IPS-18c (cell line): ENCODE measurements around the gene HSF2BP.
A peak's percentile ranks its signal among the peaks of the same experiment; 100 is the strongest.
"Not testable (repeated sequence)": the region's sequence is repeated elsewhere in the genome, so short reads cannot be mapped to it uniquely, and the experiment has no call there.

ENCODE experiments used
- H3K4me3 ChIP-seq: 2 replicates; pipeline ENCODE4 v1.7.0; 2013; ENCODE audit warnings: low read depth, mild to moderate bottlenecking, low read length, moderate library complexity; ENCODE audit not compliant: insufficient read depth
- H3K9me3 ChIP-seq: one replicate; pipeline ENCODE4 v1.6.1; 2013; ENCODE audit warnings: mild to moderate bottlenecking, low read length, moderate library complexity; ENCODE audit not compliant: control insufficient read depth, insufficient read depth

HSF2BP gene

GRCh38 chr21:43658769-43659135, 536 bp downstream of the HSF2BP start:
- no peaks in the 10 kb centered on the region for H3K9me3 ChIP-seq
- peak overlapping the region; percentile 96; the same call in 1 of the 2 replicates for H3K4me3 ChIP-seq

- no peak overlapping the region for H3K4me3 ChIP-seq
- no peaks in the 10 kb centered on the region for H3K9me3 ChIP-seq
Measured at GRCh38 chr21:43658088-43658741, 1.1 kb downstream of the HSF2BP start.

GRCh38 chr21:43657355-43658087, 1.8 kb downstream of the HSF2BP start:
- H3K4me3 ChIP-seq: no peak overlapping the region

GRCh38 chr21:43654806-43655489, 4.3 kb downstream of the HSF2BP start:
- Histone ChIP-seq H3K9me3 (no peaks in the 10 kb centered on the region), H3K4me3 (no peak overlapping the region)

More at GRCh38 chr21:43657355-43658087, 1.8 kb downstream of the HSF2BP start:
- no peaks in the 10 kb centered on the region for H3K9me3 ChIP-seq

- H3K9me3 ChIP-seq: no peaks in the 10 kb centered on the region
- no peak overlapping the region for H3K4me3 ChIP-seq
Measured at GRCh38 chr21:43653626-43654025, 5.7 kb downstream of the HSF2BP start.

GRCh38 chr21:43652616-43653015, 6.7 kb downstream of the HSF2BP start:
- Histone ChIP-seq H3K4me3 (no peak overlapping the region), H3K9me3 (no peaks in the 10 kb centered on the region)

- H3K9me3 ChIP-seq, H3K4me3 ChIP-seq: not testable (repeated sequence)
Measured at GRCh38 chr21:43651926-43652325, 7.4 kb downstream of the HSF2BP start.

GRCh38 chr21:43648171-43648570, 11.1 kb downstream of the HSF2BP start:
- no peaks in the 10 kb centered on the region for H3K9me3 ChIP-seq
- H3K4me3 ChIP-seq: no peak overlapping the region

GRCh38 chr21:43646550-43647260, 12.6 kb downstream of the HSF2BP start:
- no peak overlapping the region for H3K4me3 ChIP-seq
- H3K9me3 ChIP-seq: no peaks in the 10 kb centered on the region

GRCh38 chr21:43645976-43646375, 13.3 kb downstream of the HSF2BP start:
- no peak overlapping the region for H3K4me3 ChIP-seq
- no peaks in the 10 kb centered on the region for H3K9me3 ChIP-seq

- no peaks in the 10 kb centered on the region for H3K9me3 ChIP-seq
- no peak overlapping the region for H3K4me3 ChIP-seq
Measured at GRCh38 chr21:43645136-43645891, 14.0 kb downstream of the HSF2BP start.

- H3K4me3 ChIP-seq: no peak overlapping the region
- H3K9me3 ChIP-seq: no peaks in the 10 kb centered on the region
Measured at GRCh38 chr21:43644609-43645008, 14.7 kb downstream of the HSF2BP start.

GRCh38 chr21:43644071-43644470, 15.2 kb downstream of the HSF2BP start:
- no peak overlapping the region for H3K4me3 ChIP-seq
- H3K9me3 ChIP-seq: no peaks in the 10 kb centered on the region

- Histone ChIP-seq H3K9me3 (no peaks in the 10 kb centered on the region), H3K4me3 (no peak overlapping the region)
Measured at GRCh38 chr21:43643193-43643592, 16.1 kb downstream of the HSF2BP start.

- Histone ChIP-seq H3K4me3 (no peak overlapping the region), H3K9me3 (no peaks in the 10 kb centered on the region)
Measured at GRCh38 chr21:43640400-43640799, 18.9 kb downstream of the HSF2BP start.

GRCh38 chr21:43639470-43640353, 19.6 kb downstream of the HSF2BP start:
- no peak overlapping the region for H3K4me3 ChIP-seq
- H3K9me3 ChIP-seq: no peaks in the 10 kb centered on the region
